HG02852 (cell line): ENCODE measurements around the gene MYO15A.

Source experiments
- ATAC-seq: cut with Tn5 transposase; IDR thresholded peaks from one replicate; pipeline ENCODE4 v1.9.1; 2021; ENCODE audit warnings: mild to moderate bottlenecking, moderate library complexity; ENCODE audit not compliant: unreplicated experiment

Gene MYO15A

GRCh38 chr17:18129041-18129502, 20.5 kb downstream of the MYO15A start:
- no peak for ATAC-seq

DNA sequence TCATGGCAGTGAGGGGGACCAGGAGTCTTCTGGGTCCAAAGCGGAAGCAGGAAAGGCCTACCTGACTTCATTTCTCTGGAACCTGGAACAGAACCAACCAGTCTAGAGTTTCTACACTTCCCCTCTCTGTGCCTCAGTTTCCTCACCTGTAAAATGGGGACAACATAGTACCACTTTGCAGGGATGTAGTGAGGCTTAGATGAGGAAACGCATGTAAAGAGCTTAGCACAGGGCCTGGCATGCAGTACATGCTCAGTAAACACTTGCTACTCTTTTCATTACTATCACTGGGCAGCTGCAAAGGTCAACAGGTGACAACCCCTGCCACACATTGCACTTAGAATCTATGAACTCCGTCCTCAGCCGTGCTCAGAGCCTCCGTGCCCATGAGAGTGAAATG, 24.2 kb downstream of the MYO15A start:
- no peak for ATAC-seq

DNA sequence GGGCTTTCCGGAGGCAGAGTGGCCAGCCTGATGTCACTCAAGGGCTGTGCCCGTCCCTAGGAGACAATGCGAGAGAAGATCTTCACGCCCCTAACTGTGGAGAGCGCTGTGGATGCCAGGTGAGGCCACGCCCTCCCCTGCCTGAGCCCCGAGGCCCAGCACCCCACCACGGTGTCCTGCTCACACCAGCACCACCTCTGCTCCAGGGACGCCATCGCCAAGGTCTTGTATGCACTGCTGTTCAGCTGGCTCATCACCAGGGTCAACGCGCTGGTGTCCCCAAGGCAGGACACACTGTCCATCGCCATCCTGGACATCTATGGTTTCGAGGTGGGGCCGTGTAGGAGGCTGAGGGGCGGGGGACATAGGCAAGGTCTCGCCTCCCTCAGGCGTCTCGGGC, 27.8 kb downstream of the MYO15A start:
- no peak for ATAC-seq

DNA sequence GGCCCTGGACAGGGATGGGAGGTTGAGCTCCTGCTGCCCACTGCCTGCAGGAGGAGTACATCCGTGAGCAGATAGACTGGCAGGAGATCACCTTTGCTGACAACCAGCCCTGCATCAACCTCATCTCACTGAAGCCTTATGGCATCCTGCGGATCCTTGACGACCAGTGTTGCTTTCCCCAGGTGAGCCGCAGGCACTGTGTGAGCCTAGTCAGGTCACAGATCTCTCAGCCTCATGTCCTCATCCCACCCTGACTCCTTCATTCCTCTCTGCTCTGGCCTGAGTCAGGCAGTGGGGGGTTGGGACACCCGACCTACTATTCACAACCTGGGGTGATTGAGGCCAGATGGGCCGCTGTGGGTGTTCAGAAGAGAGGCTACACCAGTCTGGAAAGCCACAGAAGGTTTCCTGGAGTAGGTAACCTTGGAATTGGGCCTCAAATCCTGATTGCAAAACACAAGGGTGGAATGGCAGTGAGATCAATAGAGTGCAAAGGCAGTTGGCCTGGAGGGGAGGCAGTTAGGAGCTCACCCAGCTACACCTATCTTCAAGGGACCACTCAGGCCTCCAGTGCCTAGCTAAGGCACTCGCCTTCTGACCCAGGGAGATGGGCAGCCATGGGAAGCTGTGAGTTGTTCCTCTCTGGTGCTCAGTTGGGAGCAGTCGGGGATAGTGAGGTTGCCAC, 29.7 kb downstream of the MYO15A start:
- ATAC-seq = no peak

DNA sequence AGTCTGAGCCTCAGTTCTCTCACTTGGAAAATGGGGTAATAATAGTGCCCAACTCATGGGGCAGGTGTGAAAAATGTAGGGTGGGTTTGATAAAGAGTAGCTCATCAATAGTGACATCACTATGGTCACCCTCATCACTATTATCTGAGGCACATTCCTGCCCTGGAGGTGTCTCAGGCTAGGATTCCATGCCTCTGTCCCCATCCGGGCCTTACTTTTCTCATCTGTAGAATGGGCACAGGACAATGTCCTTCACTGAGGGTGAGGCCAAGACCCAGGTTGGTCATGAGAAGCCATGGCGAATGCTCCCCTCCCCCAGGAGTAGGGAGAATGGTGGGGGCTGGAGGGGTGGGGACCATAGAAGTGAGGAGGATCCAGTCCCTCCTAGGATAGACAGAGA, 30.5 kb downstream of the MYO15A start:
- ATAC-seq = no peak

DNA sequence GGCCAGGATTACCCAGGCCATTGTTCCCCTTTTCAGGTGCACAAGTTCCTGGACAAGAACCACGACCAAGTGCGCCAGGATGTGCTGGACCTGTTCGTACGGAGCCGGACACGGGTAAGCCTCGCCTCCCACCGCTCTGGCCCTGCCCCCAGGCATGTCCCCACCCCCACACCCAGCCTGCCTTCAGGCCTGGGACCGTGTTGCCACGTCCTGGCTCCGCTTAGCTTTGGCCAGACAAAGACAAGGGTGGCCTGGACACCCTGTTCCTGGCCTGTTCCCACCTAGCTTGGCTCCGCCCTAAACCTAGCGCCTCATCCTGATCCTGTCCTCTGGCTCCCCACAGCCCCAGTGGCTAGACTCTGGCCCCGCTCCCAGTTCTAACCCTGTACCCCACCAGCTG, 30.9 kb downstream of the MYO15A start:
- no peak for ATAC-seq

DNA sequence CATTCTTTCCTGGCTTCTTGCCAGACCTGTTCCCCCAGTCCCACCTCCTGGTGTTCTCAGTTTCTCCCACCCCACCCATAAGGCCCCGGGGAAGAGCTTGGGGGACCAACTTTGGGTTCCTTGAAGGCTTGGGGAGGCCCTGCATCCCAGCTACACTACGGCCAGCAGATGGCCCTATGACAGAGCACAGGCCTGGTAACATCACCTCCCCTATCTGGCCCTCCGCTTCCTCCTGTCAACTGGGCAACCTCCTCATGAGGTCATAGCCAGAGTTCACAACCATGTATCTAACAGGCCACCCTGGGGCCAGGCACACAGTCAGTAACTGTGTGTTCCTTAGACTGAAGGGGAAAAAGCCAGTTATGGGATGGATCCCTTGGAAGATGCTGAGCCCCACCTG, 31.4 kb downstream of the MYO15A start:
- no peak for ATAC-seq

DNA sequence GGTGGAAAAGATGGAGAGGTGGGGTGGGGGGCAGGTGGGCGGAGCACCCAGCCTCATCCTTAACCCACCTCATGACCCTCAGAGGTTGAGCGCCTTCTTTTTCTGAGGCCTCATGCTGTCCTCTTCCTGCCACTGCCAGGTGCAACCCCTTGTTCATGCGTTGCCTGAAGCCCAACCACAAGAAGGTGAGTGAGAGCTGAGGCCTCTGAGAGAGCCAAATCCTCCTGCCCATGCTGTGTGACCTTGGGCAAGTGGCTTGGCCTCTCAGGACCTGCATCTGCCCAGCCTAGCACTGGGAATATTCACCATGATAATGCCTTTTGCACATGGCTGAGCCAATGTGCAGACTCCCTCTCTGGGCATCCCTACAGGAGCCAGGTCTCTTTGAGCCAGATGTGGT, 32.1 kb downstream of the MYO15A start:
- no peak for ATAC-seq

DNA sequence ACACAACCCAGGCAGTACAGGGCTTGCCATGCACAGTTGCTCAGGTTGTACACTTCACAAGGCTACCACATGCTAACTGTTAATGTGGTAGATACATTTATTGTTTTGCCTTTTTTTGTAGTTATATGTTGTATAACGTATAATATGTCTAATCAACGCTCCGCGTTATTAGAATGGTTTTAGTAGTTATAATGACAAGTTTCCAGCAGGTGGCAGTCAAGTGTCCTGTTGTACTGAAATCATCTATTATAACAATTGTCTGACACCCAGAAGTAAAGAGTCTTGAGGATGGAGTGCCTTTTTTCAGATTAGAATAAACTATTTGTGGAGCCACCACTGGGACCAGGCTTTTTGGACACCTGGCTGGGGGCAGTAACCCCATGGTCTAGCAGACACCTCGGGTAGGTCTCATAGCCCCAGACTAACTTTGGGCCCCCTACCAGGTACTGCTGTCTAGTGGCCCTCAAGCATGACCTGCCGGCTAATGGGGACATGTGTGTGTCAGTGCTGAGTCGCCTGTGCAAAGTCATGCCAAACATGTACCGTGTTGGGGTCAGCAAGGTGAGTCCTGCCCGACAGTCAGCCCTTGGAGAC, 32.8 kb downstream of the MYO15A start:
- ATAC-seq = no peak

GRCh38 chr17:18142417-18142816, 33.9 kb downstream of the MYO15A start:
- no peak for ATAC-seq

DNA sequence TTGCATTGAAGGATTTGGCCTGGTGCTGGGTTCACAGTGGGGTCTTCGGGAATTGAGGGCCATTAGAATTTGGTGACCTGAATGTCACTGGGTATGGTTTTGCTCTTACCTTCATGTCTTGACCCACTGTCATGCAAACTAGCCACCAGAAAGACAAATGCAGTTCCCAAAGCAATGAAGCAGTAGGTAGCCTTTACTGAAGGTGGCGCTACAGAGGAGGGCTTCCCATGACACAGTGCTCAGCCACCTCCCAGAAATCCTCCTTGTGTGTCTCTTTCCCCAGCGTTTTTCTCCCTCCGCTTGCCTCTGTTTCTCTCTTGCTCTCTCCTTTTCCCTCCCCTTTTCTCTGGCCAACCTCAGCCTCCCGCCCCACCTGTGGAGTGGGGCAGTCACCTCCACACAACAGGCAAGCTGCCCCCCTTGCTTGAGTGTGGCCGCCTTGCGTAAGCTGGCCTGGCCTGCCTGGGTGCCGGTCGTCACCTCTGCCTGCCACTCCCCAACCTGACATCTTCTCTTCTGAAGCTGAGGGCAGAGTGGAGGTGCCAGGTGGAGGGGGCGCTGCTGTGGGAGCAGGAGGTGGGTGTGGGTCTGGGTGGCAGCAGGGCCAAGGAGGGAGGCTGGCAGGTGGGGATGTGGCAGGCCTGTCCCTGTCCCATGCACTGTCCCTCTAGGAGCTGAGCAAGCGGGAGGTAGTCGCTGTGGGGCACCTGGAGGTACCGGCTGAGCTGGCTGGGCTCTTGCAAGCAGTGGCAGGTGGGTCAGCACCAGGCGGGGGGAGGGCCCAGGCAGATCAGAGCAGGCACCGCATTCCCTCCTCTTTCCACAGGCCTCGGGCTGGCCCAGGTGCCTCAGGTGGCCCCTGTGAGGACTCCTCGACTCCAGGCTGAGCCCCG, 34.7 kb downstream of the MYO15A start:
- no peak for ATAC-seq

DNA sequence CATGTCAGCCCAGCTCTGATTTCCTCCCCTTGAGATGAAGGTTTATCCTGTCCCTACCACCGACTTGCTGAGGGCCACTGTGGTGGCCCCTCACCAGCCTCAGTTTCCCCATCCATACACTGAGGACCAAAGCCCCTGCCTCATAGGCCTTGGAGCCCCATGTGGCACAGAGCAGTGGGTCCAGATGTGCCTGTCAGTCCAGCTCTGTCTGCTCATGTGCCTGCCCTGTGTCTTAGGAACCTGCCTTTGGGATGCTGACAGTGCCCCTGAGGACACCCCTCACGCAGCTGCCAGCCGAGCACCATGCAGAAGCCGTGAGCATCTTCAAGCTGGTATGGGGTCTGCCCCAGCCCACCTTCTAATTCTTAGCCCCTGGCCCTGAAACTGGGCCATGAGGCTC, 35.7 kb downstream of the MYO15A start:
- no peak for ATAC-seq

DNA sequence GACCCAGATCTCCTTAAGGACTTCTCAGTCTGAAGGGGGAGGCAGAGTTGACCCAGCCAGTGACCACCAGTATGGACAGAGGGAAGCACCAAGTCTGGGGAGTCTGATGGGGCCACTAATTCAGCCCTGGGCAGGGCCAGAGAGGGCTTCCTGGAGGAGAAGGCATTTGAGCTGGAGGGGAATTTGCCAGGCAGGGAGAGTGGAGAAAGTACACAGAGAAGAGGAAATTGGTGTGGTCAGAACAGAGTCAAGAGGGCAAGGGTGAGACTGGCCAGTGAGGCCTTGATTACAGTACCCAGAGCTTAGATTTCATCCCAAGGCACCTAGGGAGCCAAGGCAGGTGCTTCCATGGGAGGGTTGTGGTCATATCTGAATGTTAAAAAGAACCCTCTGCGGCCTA, 36.3 kb downstream of the MYO15A start:
- ATAC-seq = no peak

- no peak for ATAC-seq
These were observed 37.3 kb downstream of the MYO15A start for GRCh38 chr17:18145811-18146210.

- ATAC-seq = no peak
These were observed 37.7 kb downstream of the MYO15A start for GRCh38 chr17:18146259-18146658.

GRCh38 chr17:18146980-18147379, 38.4 kb downstream of the MYO15A start:
- no peak for ATAC-seq

- ATAC-seq = no peak
These were observed 40.0 kb downstream of the MYO15A start for GRCh38 chr17:18148586-18148985.

DNA sequence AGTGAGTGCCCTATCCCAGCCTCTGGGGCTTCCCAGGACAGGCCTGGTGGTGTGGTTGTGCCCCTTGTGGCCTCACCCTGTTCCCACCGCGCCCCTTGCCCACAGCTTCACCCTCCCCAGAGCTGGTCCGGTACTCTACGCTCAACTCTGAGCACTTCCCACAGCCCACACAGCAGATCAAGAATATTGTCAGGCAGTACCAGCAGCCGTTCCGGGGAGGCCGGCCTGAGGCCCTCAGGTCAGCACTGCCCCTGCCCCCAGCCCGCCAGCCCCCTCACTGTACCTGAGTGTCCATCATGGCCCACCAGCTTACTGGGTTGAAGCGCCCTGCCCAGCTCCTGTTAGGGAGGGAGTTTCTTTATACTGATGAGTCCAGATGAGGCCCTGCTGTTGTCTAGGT, 42.7 kb downstream of the MYO15A start:
- ATAC-seq = no peak

GRCh38 chr17:18155179-18155578, 46.6 kb downstream of the MYO15A start:
- ATAC-seq = no peak

DNA sequence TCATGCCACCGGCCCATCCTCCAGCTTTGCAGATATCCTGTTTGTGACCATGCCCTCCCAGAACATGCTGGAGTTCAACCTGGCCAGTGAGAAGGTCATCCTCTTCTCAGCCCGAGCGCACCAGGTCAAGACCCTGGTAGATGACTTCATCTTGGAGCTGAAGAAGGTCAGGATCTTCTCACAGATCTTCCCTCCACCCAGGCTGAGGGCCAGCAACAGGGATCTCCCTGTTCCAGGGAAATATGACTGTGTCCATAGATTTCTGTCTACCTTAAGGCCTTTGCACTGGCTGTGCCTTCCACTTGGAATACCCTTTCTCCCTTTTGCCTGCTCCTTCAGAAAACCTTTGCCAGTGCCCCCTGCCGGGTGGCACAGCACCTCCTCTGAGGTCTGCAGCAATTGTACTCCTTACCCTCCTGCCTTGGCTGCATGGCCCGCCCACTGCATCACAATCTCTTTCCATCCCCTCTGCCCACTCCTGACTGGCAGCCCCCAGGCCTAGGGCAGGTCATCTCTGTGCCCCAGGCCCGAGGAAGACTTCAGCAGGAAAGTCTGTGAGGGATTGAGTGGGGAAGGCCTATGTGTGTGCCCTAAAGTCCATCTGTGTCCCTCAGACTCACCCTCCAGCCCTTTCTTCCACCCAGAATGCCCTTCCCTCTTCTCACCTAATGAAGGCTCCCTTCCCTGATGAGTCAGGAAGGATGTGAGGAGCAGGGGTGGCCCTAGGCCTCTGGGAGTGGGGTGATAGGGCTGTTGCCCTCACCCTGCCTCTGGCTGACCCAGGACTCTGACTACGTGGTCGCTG, 47.8 kb downstream of the MYO15A start:
- no peak for ATAC-seq

- no peak for ATAC-seq
These were observed 48.4 kb downstream of the MYO15A start for GRCh38 chr17:18156976-18157280.
